ENCODE results near the gene KIAA0753. TPM values are rescaled to one million over a fixed set of nuclear protein-coding genes. Genes with fewer than 3 reads are reported as not detected.

The KIAA0753 gene
- polyA plus RNA-seq, 1 donor (not counting 4 experiments of a cell fraction or from before 2014, with no cell fraction given) = 11.6 TPM

DNA sequence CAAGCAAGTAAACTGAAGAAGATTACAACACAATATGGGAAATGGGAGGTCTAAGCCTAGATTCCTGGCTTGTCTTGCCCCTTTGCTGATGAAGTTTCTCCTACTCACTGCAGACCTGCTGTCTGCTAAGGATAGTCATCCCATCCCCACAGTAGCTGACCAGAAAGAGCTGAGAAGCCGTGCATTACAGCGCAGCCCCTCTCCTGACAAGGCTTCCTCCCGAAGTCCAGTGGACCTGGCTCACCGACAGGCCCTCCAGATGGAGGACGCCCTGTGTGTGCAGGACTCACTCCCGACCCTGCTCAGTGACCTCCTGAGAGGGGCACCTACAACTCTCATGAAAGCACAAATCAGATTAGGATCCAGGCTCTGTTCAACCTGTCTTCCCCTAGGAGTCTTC lies 35.4 kb downstream of the KIAA0753 start:
- Histone ChIP-seq H2AFZ (ENCODE audit: control insufficient read depth, low read length) (no peak overlapping the region), H3K9me1 (ENCODE audit: control insufficient read depth, extremely low read depth, insufficient read depth, low read length) (no peaks in the 10 kb centered on the region), H3K27ac (ENCODE audit: control insufficient read depth, insufficient read depth, low read length) (no peak overlapping the region), H3K79me2 (ENCODE audit: control insufficient read depth, insufficient read depth, low read length) (no peaks in the 10 kb centered on the region), H3K9ac (ENCODE audit: control insufficient read depth, extremely low read depth, insufficient read depth, low read length) (no peak overlapping the region), H3K4me1 (ENCODE audit: control insufficient read depth, extremely low read depth, insufficient read depth, low read length) (peaks cover 10% of the 10 kb centered on the region), H3K36me3 (ENCODE audit: control insufficient read depth in 2 of 2, extremely low read depth in 1 of 2, insufficient read depth in 2 of 2, low read length in 2 of 2) (peaks cover 16 to 45% of the 10 kb centered on the region in 2 experiments), H3K4me3 (ENCODE audit: control insufficient read depth in 2 of 3, extremely low read depth in 1 of 3, insufficient read depth in 2 of 3, low read depth in 1 of 3, low read length in 3 of 3) (no peak overlapping the region), H3K9me3 (ENCODE audit: control insufficient read depth, low read depth, low read length) (no peaks in the 10 kb centered on the region), H3K27me3 (ENCODE audit: control insufficient read depth, extremely low read depth, insufficient read depth, low read length) (no peaks in the 10 kb centered on the region), H3K4me2 (ENCODE audit: control insufficient read depth, extremely low read depth, insufficient read depth, low read depth, low read length) (no peak overlapping the region), H4K20me1 (ENCODE audit: control insufficient read depth, extremely low read depth, insufficient read depth, low read length) (no peaks in the 10 kb centered on the region)
- no peak for DNase-seq (ENCODE audit: low read depth, low spot score)
- FAIRE-seq = no peak
- TF ChIP-seq, protein P1, sequence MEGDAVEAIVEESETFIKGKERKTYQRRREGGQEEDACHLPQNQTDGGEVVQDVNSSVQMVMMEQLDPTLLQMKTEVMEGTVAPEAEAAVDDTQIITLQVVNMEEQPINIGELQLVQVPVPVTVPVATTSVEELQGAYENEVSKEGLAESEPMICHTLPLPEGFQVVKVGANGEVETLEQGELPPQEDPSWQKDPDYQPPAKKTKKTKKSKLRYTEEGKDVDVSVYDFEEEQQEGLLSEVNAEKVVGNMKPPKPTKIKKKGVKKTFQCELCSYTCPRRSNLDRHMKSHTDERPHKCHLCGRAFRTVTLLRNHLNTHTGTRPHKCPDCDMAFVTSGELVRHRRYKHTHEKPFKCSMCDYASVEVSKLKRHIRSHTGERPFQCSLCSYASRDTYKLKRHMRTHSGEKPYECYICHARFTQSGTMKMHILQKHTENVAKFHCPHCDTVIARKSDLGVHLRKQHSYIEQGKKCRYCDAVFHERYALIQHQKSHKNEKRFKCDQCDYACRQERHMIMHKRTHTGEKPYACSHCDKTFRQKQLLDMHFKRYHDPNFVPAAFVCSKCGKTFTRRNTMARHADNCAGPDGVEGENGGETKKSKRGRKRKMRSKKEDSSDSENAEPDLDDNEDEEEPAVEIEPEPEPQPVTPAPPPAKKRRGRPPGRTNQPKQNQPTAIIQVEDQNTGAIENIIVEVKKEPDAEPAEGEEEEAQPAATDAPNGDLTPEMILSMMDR (optimal IDR thresholded peaks at IDR 0.05 in 1 of 3, IDR thresholded peaks at IDR 0.05 in 1 of 3, conservative IDR thresholded peaks at IDR 0.05 in 1 of 3; ENCODE audit: extremely low read depth in 1 of 3, insufficient read depth in 2 of 3, low read length in 3 of 3) = no peak
- no peak for TF ChIP-seq EZH2 (IDR thresholded peaks at IDR 0.05; ENCODE audit: low read length)
- dilution Hi-C loops (cut with MboI; ENCODE audit: extremely low pct_ligation_motif_present, low sequenced_read_pairs) = no loop called here

DNA sequence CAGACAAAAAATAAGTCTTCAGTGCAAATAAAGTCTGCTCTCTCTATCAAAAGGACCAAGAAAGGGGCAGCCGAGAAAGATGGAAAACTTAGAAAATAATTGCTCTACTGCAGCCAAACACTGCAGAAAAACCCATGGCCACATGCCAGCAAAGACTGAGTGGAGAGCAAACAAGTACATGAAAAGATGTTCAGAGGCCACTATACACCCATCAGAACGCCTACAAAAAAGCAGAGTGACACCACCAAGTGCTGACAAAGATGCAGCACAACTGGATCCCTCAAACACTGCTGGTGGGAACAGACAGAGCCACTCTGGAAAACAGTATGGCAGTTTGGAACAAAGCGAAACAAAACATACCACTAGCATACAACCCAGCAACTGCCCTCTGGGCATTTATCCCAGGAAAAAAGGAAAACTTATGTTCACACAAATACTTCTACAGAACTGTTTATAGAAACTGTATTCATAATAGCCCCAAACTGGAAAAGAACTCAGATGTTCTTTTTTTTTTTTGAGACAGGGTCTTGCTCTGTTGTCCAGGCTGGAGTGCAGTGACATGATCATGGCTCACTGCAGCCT lies 36.7 kb downstream of the KIAA0753 start:
- no peaks in the 10 kb centered on the region for H3K27me3 ChIP-seq (ENCODE audit: control insufficient read depth, extremely low read depth, insufficient read depth, low read length)
- dilution Hi-C loops (cut with MboI; ENCODE audit: extremely low pct_ligation_motif_present, low sequenced_read_pairs) = no loop called here
- TF ChIP-seq EZH2 (IDR thresholded peaks at IDR 0.05; ENCODE audit: low read length) = no peak
- TF ChIP-seq, protein P1 (optimal IDR thresholded peaks at IDR 0.05 in 1 of 3, IDR thresholded peaks at IDR 0.05 in 1 of 3, conservative IDR thresholded peaks at IDR 0.05 in 1 of 3; ENCODE audit: extremely low read depth in 1 of 3, insufficient read depth in 2 of 3, low read length in 3 of 3) = no peak
- no peak overlapping the region for H3K4me2 ChIP-seq (ENCODE audit: control insufficient read depth, extremely low read depth, insufficient read depth, low read depth, low read length)
- H3K36me3 ChIP-seq (ENCODE audit: control insufficient read depth in 2 of 2, extremely low read depth in 1 of 2, insufficient read depth in 2 of 2, low read length in 2 of 2) = peaks cover 16 to 39% of the 10 kb centered on the region in 2 experiments
- FAIRE-seq (no peak), DNase-seq (ENCODE audit: low read depth, low spot score) (no peak)
- H3K4me1 ChIP-seq (ENCODE audit: control insufficient read depth, extremely low read depth, insufficient read depth, low read length) = peaks cover 8% of the 10 kb centered on the region
- H2AFZ ChIP-seq (ENCODE audit: control insufficient read depth, low read length) = no peak overlapping the region
- H3K9me1 ChIP-seq (ENCODE audit: control insufficient read depth, extremely low read depth, insufficient read depth, low read length) = no peaks in the 10 kb centered on the region
- no peaks in the 10 kb centered on the region for H4K20me1 ChIP-seq (ENCODE audit: control insufficient read depth, extremely low read depth, insufficient read depth, low read length)
- no peak overlapping the region for H3K4me3 ChIP-seq (ENCODE audit: control insufficient read depth in 2 of 3, extremely low read depth in 1 of 3, insufficient read depth in 2 of 3, low read depth in 1 of 3, low read length in 3 of 3)
- no peaks in the 10 kb centered on the region for H3K79me2 ChIP-seq (ENCODE audit: control insufficient read depth, insufficient read depth, low read length)
- H3K27ac ChIP-seq (ENCODE audit: control insufficient read depth, insufficient read depth, low read length) = no peak overlapping the region
- H3K9ac ChIP-seq (ENCODE audit: control insufficient read depth, extremely low read depth, insufficient read depth, low read length) = no peak overlapping the region
- no peaks in the 10 kb centered on the region for H3K9me3 ChIP-seq (ENCODE audit: control insufficient read depth, low read depth, low read length)
